Fibroblast of lung (primary cell): ENCODE measurements around the gene AK1. TPM values are rescaled to one million over a fixed set of nuclear protein-coding genes. Genes with fewer than 3 reads are reported as not detected.

ENCODE experiments used
- DNase-seq, 2 donors: peaks; one replicate each; pipeline versions ENCODE4 v3.0.0 to v3.0.0-alpha.2; 2010; ENCODE audit warnings: low read depth in 2 of 2
- H2AFZ ChIP-seq: 2 replicates; pipeline ENCODE4 v1.5.1; 2012; ENCODE audit warnings: low read length, control low read depth, inconsistent platforms
- H3K27ac ChIP-seq: 2 replicates; pipeline ENCODE4 v1.5.1; 2011; ENCODE audit warnings: low read length, control low read depth; ENCODE audit not compliant: insufficient read depth
- H3K27me3 ChIP-seq: 2 replicates; pipeline ENCODE4 v1.5.1; 2011; ENCODE audit warnings: mild to moderate bottlenecking, low read length; ENCODE audit not compliant: control insufficient read depth, insufficient read depth
- H3K36me3 ChIP-seq: 2 replicates; pipeline ENCODE4 v1.5.1; 2011; ENCODE audit warnings: low read length; ENCODE audit not compliant: control insufficient read depth, insufficient read depth
- H3K4me1 ChIP-seq: 2 replicates; pipeline ENCODE4 v1.5.1; 2011; ENCODE audit warnings: low read length; ENCODE audit not compliant: control insufficient read depth, insufficient read depth; ENCODE audit errors: extremely low read depth
- H3K4me2 ChIP-seq: 2 replicates; pipeline ENCODE4 v1.5.1; 2011; ENCODE audit warnings: low read length, control low read depth; ENCODE audit not compliant: insufficient read depth; ENCODE audit errors: extremely low read depth
- H3K4me3 ChIP-seq, 4 experiments: fragments of 200-600 bp in 1 of 4; sonication (generic) in 1 of 4; replicated peaks in 1 of 4; 2 replicates each; pipeline ENCODE4 v1.5.1; 2011 to 2016; ENCODE audit warnings: low read length in 4 of 4, low read depth in 3 of 4, mild to moderate bottlenecking in 3 of 4, control low read depth in 2 of 4, inconsistent platforms in 1 of 4, mixed read lengths in 1 of 4; ENCODE audit not compliant: insufficient read depth in 1 of 4; ENCODE audit errors: control extremely low read depth in 1 of 4
- H3K79me2 ChIP-seq: 2 replicates; pipeline ENCODE4 v1.5.1; 2012; ENCODE audit warnings: mild to moderate bottlenecking, low read length, inconsistent platforms; ENCODE audit not compliant: control insufficient read depth, insufficient read depth
- H3K9ac ChIP-seq: 2 replicates; pipeline ENCODE4 v1.5.1; 2011; ENCODE audit warnings: mild to moderate bottlenecking, low read length, control low read depth; ENCODE audit not compliant: insufficient read depth
- H3K9me3 ChIP-seq: 2 replicates; pipeline ENCODE4 v1.5.1; 2012; ENCODE audit warnings: low read depth, low read length; ENCODE audit not compliant: control insufficient read depth, insufficient read depth
- H4K20me1 ChIP-seq: 2 replicates; pipeline ENCODE4 v1.5.1; 2011; ENCODE audit warnings: low read length; ENCODE audit not compliant: control insufficient read depth, insufficient read depth; ENCODE audit errors: extremely low read depth
- CTCF ChIP-seq, 2 donors: IDR thresholded peaks in 1 of 2; conservative IDR thresholded peaks in 1 of 2; 1 replicate in 1 of 2; 2 replicates in 1 of 2; pipeline ENCODE4 v1.5.1; 2011 to 2012; ENCODE audit warnings: low read length in 2 of 2, control low read depth in 1 of 2, inconsistent platforms in 1 of 2, low read depth in 1 of 2, mild to moderate bottlenecking in 1 of 2
- EZH2 ChIP-seq: IDR thresholded peaks from 2 replicates; pipeline ENCODE4 v1.5.1; 2012; ENCODE audit warnings: low read length, control low read depth, mild to moderate bottlenecking; ENCODE audit errors: missing control alignments
- polyA plus RNA-seq, 2 donors: library from polyadenylated mRNA; depleted of rRNA in 1 of 2; stranded (reverse) in 1 of 2; unstranded in 1 of 2; fragments of >200 nt; gene quantifications; 2 replicates each; pipeline ENCODE4 v1.2.1, GENCODE V29; 2011 to 2012; ENCODE audit warnings: missing spikeins in 1 of 2
- total RNA-seq: library from RNA; depleted of rRNA; stranded (reverse); fragments of >200 nt; gene quantifications from 2 replicates; pipeline ENCODE4 v1.2.1, GENCODE V29; 2014

Gene AK1
- total and polyA plus RNA-seq, 2 donors (not counting 1 experiment from before 2014, with no cell fraction given): 47.6 to 73.1 TPM

GRCh38 chr9:127833555-127833954 lies 43.9 kb downstream of the AK1 start:
- peak overlapping the region; percentile 15 for H3K4me2 ChIP-seq
- H3K4me3 ChIP-seq: no peak overlapping the region
- H3K9ac ChIP-seq: no peak overlapping the region
- peaks cover 38% of the 10 kb centered on the region for H3K4me1 ChIP-seq
- H3K9me3 ChIP-seq: no peaks in the 10 kb centered on the region
- H3K27me3 ChIP-seq: no peaks in the 10 kb centered on the region
- H2AFZ ChIP-seq: no peak overlapping the region
- TF ChIP-seq EZH2: no peak
- no peak for TF ChIP-seq CTCF (conservative IDR thresholded peaks at IDR 0.05 in 1 of 2, IDR thresholded peaks at IDR 0.05 in 1 of 2; ENCODE audit: low read depth in 1 of 2, low read length in 2 of 2)
- peaks cover 7% of the 10 kb centered on the region for H3K36me3 ChIP-seq
- H4K20me1 ChIP-seq: no peaks in the 10 kb centered on the region
- peaks cover 48% of the 10 kb centered on the region for H3K79me2 ChIP-seq
- peak in 1 of 2 donors; percentile 48 for DNase-seq
- H3K27ac ChIP-seq: peak overlapping the region; percentile 37

- Histone ChIP-seq H3K4me1 (peaks cover 31% of the 10 kb centered on the region), H3K27ac (peak overlapping the region; percentile 36)
Measured at GRCh38 chr9:127832248-127832647, 45.2 kb downstream of the AK1 start.

GRCh38 chr9:127829205-127829906 lies 48.1 kb downstream of the AK1 start:
- no peaks in the 10 kb centered on the region for H4K20me1 ChIP-seq
- no peak for DNase-seq
- H3K4me1 ChIP-seq: peaks cover 17% of the 10 kb centered on the region
- H3K27ac ChIP-seq: peak overlapping the region; percentile 82
- no peak overlapping the region for H3K9ac ChIP-seq
- H3K79me2 ChIP-seq: peaks cover 29% of the 10 kb centered on the region
- H3K27me3 ChIP-seq: no peaks in the 10 kb centered on the region
- H3K4me3 ChIP-seq: no peak overlapping the region
- no peak overlapping the region for H3K4me2 ChIP-seq
- no peak overlapping the region for H2AFZ ChIP-seq
- H3K36me3 ChIP-seq: peaks cover 24% of the 10 kb centered on the region
- TF ChIP-seq EZH2: no peak
- no peak for TF ChIP-seq CTCF (conservative IDR thresholded peaks at IDR 0.05 in 1 of 2, IDR thresholded peaks at IDR 0.05 in 1 of 2; ENCODE audit: low read depth in 1 of 2, low read length in 2 of 2)
- H3K9me3 ChIP-seq: no peaks in the 10 kb centered on the region

More at GRCh38 chr9:127832248-127832647, 45.2 kb downstream of the AK1 start:
- no peak overlapping the region for H3K9ac ChIP-seq
- no peak overlapping the region for H3K4me3 ChIP-seq
- no peak overlapping the region for H3K4me2 ChIP-seq
- no peaks in the 10 kb centered on the region for H3K9me3 ChIP-seq
- TF ChIP-seq EZH2: no peak
- no peak for TF ChIP-seq CTCF (conservative IDR thresholded peaks at IDR 0.05 in 1 of 2, IDR thresholded peaks at IDR 0.05 in 1 of 2; ENCODE audit: low read depth in 1 of 2, low read length in 2 of 2)
- H3K27me3 ChIP-seq: no peaks in the 10 kb centered on the region
- H4K20me1 ChIP-seq: no peaks in the 10 kb centered on the region
- peak in 1 of 2 donors; percentile 48 for DNase-seq
- H3K79me2 ChIP-seq: peaks cover 42% of the 10 kb centered on the region
- H2AFZ ChIP-seq: no peak overlapping the region
- peaks cover 7% of the 10 kb centered on the region for H3K36me3 ChIP-seq
